ENCODE results near the gene CDC42SE2.

The CDC42SE2 gene

DNA sequence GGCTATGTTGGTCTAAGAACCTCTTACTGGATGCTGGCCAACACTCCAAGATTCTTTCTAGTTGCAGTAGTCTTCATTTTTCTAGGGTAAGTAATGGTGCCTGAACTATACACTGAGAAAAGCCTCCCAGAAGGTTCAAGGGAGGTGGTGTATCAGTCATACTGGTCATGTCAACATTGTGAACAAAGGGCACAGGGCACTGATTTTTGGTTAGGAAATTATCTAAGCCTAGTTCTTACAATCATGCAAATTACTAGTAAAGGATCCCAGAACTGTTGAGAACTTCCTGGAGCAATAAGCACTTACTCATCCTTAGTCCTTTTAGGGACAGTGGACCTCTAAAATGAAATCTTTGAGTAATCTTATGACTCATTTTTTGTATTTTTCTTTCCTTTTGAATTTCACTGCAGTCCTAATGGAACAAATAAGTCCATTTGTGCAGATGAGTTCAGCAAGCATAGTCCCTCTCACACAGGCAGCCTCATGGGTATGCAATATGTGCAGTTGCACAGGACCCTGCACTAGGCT lies 21.1 kb upstream of the CDC42SE2 start:
- H3K27ac ChIP-seq (ENCODE audit: low read length): no peak overlapping the region
- no peak for TF ChIP-seq EZH2phosphoT487 (IDR thresholded peaks at IDR 0.05; ENCODE audit: low read depth)
- TF ChIP-seq, protein P1, sequence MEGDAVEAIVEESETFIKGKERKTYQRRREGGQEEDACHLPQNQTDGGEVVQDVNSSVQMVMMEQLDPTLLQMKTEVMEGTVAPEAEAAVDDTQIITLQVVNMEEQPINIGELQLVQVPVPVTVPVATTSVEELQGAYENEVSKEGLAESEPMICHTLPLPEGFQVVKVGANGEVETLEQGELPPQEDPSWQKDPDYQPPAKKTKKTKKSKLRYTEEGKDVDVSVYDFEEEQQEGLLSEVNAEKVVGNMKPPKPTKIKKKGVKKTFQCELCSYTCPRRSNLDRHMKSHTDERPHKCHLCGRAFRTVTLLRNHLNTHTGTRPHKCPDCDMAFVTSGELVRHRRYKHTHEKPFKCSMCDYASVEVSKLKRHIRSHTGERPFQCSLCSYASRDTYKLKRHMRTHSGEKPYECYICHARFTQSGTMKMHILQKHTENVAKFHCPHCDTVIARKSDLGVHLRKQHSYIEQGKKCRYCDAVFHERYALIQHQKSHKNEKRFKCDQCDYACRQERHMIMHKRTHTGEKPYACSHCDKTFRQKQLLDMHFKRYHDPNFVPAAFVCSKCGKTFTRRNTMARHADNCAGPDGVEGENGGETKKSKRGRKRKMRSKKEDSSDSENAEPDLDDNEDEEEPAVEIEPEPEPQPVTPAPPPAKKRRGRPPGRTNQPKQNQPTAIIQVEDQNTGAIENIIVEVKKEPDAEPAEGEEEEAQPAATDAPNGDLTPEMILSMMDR (IDR thresholded peaks at IDR 0.05; ENCODE audit: low read depth, low read length): no peak
- H3K36me3 ChIP-seq (replicated peaks; ENCODE audit: low read depth, low read length): peaks cover 7% of the 10 kb centered on the region

DNA sequence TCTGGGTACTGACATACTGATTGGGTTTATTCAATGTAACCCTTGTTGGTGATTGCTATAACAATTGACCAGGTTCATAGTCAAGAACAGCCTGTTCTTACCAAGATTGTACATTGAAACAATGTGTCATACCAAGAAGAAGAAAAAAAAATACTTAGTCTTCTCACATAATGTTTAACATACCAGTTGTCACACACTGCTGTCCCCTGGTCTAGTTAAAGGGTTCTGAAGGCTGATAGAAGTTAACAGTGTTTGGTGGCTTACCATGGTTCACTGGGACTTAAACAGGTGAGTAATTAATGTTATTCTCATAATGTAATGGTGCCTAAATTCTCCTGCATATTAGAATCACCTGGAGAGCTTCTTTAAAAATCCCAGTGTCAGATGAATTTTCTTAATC lies 18.5 kb upstream of the CDC42SE2 start:
- Histone ChIP-seq H3K36me3 (replicated peaks; ENCODE audit: low read depth, low read length) (peaks cover 7% of the 10 kb centered on the region), H3K9ac (ENCODE audit: low read length) (no peak overlapping the region), H3K79me2 (ENCODE audit: low read length) (peaks cover 10% of the 10 kb centered on the region), H2AFZ (ENCODE audit: low read depth, low read length) (no peak overlapping the region), H3K4me3 (ENCODE audit: low read length) (no peak overlapping the region), H3K4me1 (ENCODE audit: low read length) (peaks cover 43% of the 10 kb centered on the region), H4K20me1 (ENCODE audit: insufficient read depth, low read length) (no peaks in the 10 kb centered on the region), H3K9me3 (ENCODE audit: insufficient read depth, low read length) (0 out of 2 replicates have a peak, but pooled peaks cover 3% of the 10 kb centered on the region), H3K27ac (ENCODE audit: low read length) (no peak overlapping the region), H3K27me3 (ENCODE audit: low read depth, low read length) (no peaks in the 10 kb centered on the region), H3K4me2 (ENCODE audit: low read length) (no peak overlapping the region)
- TF ChIP-seq EZH2phosphoT487 (IDR thresholded peaks at IDR 0.05; ENCODE audit: low read depth): no peak
- TF ChIP-seq, protein P1 (IDR thresholded peaks at IDR 0.05; ENCODE audit: low read depth, low read length): no peak

More for the DNA sequence above, 21.1 kb upstream of the CDC42SE2 start:
- Histone ChIP-seq H3K27me3 (ENCODE audit: low read depth, low read length) (no peaks in the 10 kb centered on the region), H3K9me3 (ENCODE audit: insufficient read depth, low read length) (0 out of 2 replicates have a peak, but pooled peaks cover 3% of the 10 kb centered on the region), H3K4me1 (ENCODE audit: low read length) (peaks cover 28% of the 10 kb centered on the region), H3K4me2 (ENCODE audit: low read length) (no peak overlapping the region), H3K4me3 (ENCODE audit: low read length) (no peak overlapping the region), H4K20me1 (ENCODE audit: insufficient read depth, low read length) (no peaks in the 10 kb centered on the region), H3K79me2 (ENCODE audit: low read length) (no peaks in the 10 kb centered on the region), H2AFZ (ENCODE audit: low read depth, low read length) (no peak overlapping the region), H3K9ac (ENCODE audit: low read length) (no peak overlapping the region)

DNA sequence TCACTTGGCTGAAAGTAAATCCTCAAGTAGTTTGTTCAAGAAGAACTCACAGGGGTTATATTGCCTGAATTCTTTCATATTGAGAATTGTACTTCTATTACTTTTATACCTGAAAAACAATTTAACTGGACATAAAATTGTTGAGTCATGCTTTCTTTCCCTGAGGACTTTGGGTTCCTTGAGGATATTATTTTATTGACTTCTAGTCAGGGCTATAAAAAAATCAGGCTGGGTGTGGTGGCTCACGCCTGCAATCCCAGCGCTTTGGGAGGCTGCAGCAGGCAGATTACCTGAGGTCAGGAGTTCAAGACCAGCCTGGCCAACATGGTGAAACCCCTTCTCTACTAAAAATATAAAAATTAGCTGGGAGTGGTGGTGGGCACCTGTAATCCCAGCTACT lies 17.9 kb upstream of the CDC42SE2 start:
- H3K4me2 ChIP-seq (ENCODE audit: low read length): no peak overlapping the region
- H3K36me3 ChIP-seq (replicated peaks; ENCODE audit: low read depth, low read length): peaks cover 7% of the 10 kb centered on the region
- H3K9me3 ChIP-seq (ENCODE audit: insufficient read depth, low read length): 0 out of 2 replicates have a peak, but pooled peaks cover 3% of the 10 kb centered on the region

DNA sequence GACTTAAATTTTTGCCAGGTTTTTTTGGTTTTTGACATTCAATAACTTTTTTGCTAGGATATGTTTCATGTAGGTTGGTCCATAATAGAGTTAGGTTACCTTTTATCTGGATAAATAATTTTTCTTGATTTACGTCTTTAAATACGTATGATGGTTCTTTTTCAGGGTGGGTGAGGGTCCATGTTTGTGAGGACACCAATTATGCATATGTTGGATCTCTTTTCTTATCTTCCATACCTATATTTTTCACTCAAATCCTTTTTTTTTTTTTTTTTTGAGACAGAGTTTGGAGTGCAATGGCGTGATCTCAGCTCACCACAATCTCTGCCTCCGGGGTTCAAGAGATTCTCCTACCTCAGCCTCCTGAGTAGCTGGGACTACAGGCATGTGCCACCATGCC lies 17.3 kb upstream of the CDC42SE2 start:
- H3K4me2 ChIP-seq (ENCODE audit: low read length): no peak overlapping the region

More for the DNA sequence above, 17.9 kb upstream of the CDC42SE2 start:
- no peak overlapping the region for H3K4me3 ChIP-seq (ENCODE audit: low read length)
- no peaks in the 10 kb centered on the region for H4K20me1 ChIP-seq (ENCODE audit: insufficient read depth, low read length)
- H3K9ac ChIP-seq (ENCODE audit: low read length): no peak overlapping the region
- no peak overlapping the region for H3K27ac ChIP-seq (ENCODE audit: low read length)
- H3K79me2 ChIP-seq (ENCODE audit: low read length): peaks cover 10% of the 10 kb centered on the region
- H2AFZ ChIP-seq (ENCODE audit: low read depth, low read length): no peak overlapping the region
- no peaks in the 10 kb centered on the region for H3K27me3 ChIP-seq (ENCODE audit: low read depth, low read length)
- peaks cover 48% of the 10 kb centered on the region for H3K4me1 ChIP-seq (ENCODE audit: low read length)
- TF ChIP-seq, protein P1 (IDR thresholded peaks at IDR 0.05; ENCODE audit: low read depth, low read length): no peak
- TF ChIP-seq EZH2phosphoT487 (IDR thresholded peaks at IDR 0.05; ENCODE audit: low read depth): no peak

More for the DNA sequence above, 17.3 kb upstream of the CDC42SE2 start:
- Histone ChIP-seq H4K20me1 (ENCODE audit: insufficient read depth, low read length) (no peaks in the 10 kb centered on the region), H3K9me3 (ENCODE audit: insufficient read depth, low read length) (0 out of 2 replicates have a peak, but pooled peaks cover 3% of the 10 kb centered on the region), H3K27me3 (ENCODE audit: low read depth, low read length) (no peaks in the 10 kb centered on the region), H3K79me2 (ENCODE audit: low read length) (peaks cover 12% of the 10 kb centered on the region), H2AFZ (ENCODE audit: low read depth, low read length) (no peak overlapping the region), H3K27ac (ENCODE audit: low read length) (no peak overlapping the region), H3K4me1 (ENCODE audit: low read length) (peaks cover 52% of the 10 kb centered on the region), H3K9ac (ENCODE audit: low read length) (no peak overlapping the region), H3K4me3 (ENCODE audit: low read length) (no peak overlapping the region), H3K36me3 (replicated peaks; ENCODE audit: low read depth, low read length) (peaks cover 7% of the 10 kb centered on the region)
- TF ChIP-seq, protein P1 (IDR thresholded peaks at IDR 0.05; ENCODE audit: low read depth, low read length): no peak
- TF ChIP-seq EZH2phosphoT487 (IDR thresholded peaks at IDR 0.05; ENCODE audit: low read depth): no peak
